Testis (tissue), 3 donors: ENCODE data around the gene HTT. TPM values are rescaled to one million over a fixed set of nuclear protein-coding genes. Genes with fewer than 3 reads are reported as not detected.

Experiments used
- DNase-seq: peaks from one replicate; pipeline ENCODE4 v3.0.0-alpha.2; 2019
- H3K27ac ChIP-seq, 2 donors: fragments of 200-600 bp; sonication (generic); one replicate each; pipeline ENCODE4 v1.5.1; 2019
- H3K27me3 ChIP-seq: fragments of 200-600 bp; sonication (generic); one replicate; pipeline ENCODE4 v1.5.1; 2019
- H3K36me3 ChIP-seq: fragments of 200-600 bp; sonication (generic); one replicate; pipeline ENCODE4 v1.5.1; 2017; ENCODE audit warnings: low read depth; ENCODE audit errors: missing control alignments
- H3K4me1 ChIP-seq: fragments of 200-600 bp; sonication (generic); one replicate; pipeline ENCODE4 v1.5.1; 2019
- H3K4me3 ChIP-seq, 2 donors: fragments of 200-600 bp; sonication (generic); one replicate each; pipeline ENCODE4 v1.5.1; 2017 to 2019
- H3K9me3 ChIP-seq: fragments of 200-600 bp; sonication (generic); one replicate; pipeline ENCODE4 v1.5.1; 2017
- CTCF ChIP-seq, 3 experiments: fragments of 450-650 bp in 2 of 3; fragments of 200-600 bp in 1 of 3; sonication (generic) in 1 of 3; IDR thresholded peaks; one replicate each; pipeline ENCODE4 v1.5.1; 2016 to 2019; ENCODE audit warnings: antibody characterized with exemption in 3 of 3, mild to moderate bottlenecking in 2 of 3, moderate library complexity in 1 of 3
- POLR2A ChIP-seq: fragments of 450-650 bp; IDR thresholded peaks from one replicate; pipeline ENCODE4 v1.6.1; 2017; ENCODE audit warnings: antibody characterized with exemption, mild to moderate bottlenecking, moderate library complexity
- WGBS, 2 donors: methylation state at CpG; one replicate each; pipeline ENCODE4 v1.1.5; 2018; 5-methylcytosine and 5-hydroxymethylcytosine counted together
- intact Hi-C: fragments of 100-400 bp; cut with DNase I; formaldehyde crosslinking; loops from one replicate; pipeline ENCODE4 v1.15.1; 2023; ENCODE audit warnings: low total_unique reads
- polyA plus RNA-seq: library from polyadenylated mRNA; stranded (reverse); fragments of 350-450 nt; fragmentation: Illumina TruSeq; extraction: RNeasy Lipid Tissue Mini Kit (QIAGEN cat#74804); gene quantifications from one replicate; pipeline ENCODE4 v1.2.3, GENCODE V29; 2014; ENCODE audit warnings: low read depth, low replicate concordance; ENCODE audit not compliant: insufficient read depth
- total RNA-seq, 2 donors: library from RNA; depleted of rRNA; stranded (reverse); fragments of >200 nt; gene quantifications; one replicate each; pipeline ENCODE4 v1.2.3, GENCODE V29; 2016

The HTT gene
- total and polyA plus RNA-seq, 3 donors from 2014 or later, result 45.2 to 168 (median 146) TPM

- Histone ChIP-seq H3K27ac (no peak overlapping the region), H3K36me3 (no peaks in the 10 kb centered on the region), H3K4me3 (no peak overlapping the region), H3K27me3 (no peaks in the 10 kb centered on the region), H3K9me3 (no peaks in the 10 kb centered on the region), H3K4me1 (no peaks in the 10 kb centered on the region)
- peak; percentile 40 for DNase-seq
- TF ChIP-seq CTCF (IDR thresholded peaks at IDR 0.05) (no peak), POLR2A (no peak)
- whole genome bisulfite sequencing, 2 donors, result 62 to 72% methylated on average over 9 of the region's 9 CpGs
- intact Hi-C loops, result no loop called here
Observed at GRCh38 chr4:3225936-3226335, 151.5 kb downstream of the HTT start.

- Histone ChIP-seq H3K4me1 (no peaks in the 10 kb centered on the region), H3K9me3 (no peaks in the 10 kb centered on the region), H3K36me3 (no peaks in the 10 kb centered on the region), H3K27ac (no peak overlapping the region), H3K4me3 (no peak overlapping the region), H3K27me3 (no peaks in the 10 kb centered on the region)
- DNase-seq, result no peak
- TF ChIP-seq CTCF (IDR thresholded peaks at IDR 0.05) (no peak), POLR2A (no peak)
- intact Hi-C loops, result no loop called here
- whole genome bisulfite sequencing, 2 donors, result 85 to 89% methylated on average over 9 of the region's 9 CpGs
Observed at GRCh38 chr4:3226467-3226866, 152.0 kb downstream of the HTT start.

GRCh38 chr4:3226944-3227343 is 152.5 kb downstream of the HTT start:
- Histone ChIP-seq H3K4me1 (no peaks in the 10 kb centered on the region), H3K9me3 (no peaks in the 10 kb centered on the region), H3K36me3 (no peaks in the 10 kb centered on the region), H3K27ac (no peak overlapping the region), H3K27me3 (no peaks in the 10 kb centered on the region), H3K4me3 (no peak overlapping the region)
- DNase-seq, result no peak
- intact Hi-C loops, result no loop called here
- 89 to 96% methylated on average over 6 of the region's 6 CpGs for WGBS, 2 donors
- TF ChIP-seq CTCF (IDR thresholded peaks at IDR 0.05), result no peak
- no peak for TF ChIP-seq POLR2A

- 86 to 90% methylated on average over 22 to 23 of the region's 23 CpGs for WGBS, 2 donors
- Histone ChIP-seq H3K27ac (no peak overlapping the region), H3K9me3 (no peaks in the 10 kb centered on the region), H3K4me3 (no peak overlapping the region), H3K36me3 (no peaks in the 10 kb centered on the region), H3K4me1 (no peaks in the 10 kb centered on the region), H3K27me3 (no peaks in the 10 kb centered on the region)
- TF ChIP-seq POLR2A, result no peak
- intact Hi-C loops, result no loop called here
- DNase-seq, result no peak
Observed at GRCh38 chr4:3227878-3228675, 153.6 kb downstream of the HTT start.

- TF ChIP-seq CTCF (IDR thresholded peaks at IDR 0.05) (no peak), POLR2A (no peak)
- WGBS, 2 donors, result 85 to 96% methylated on average over 13 of the region's 13 CpGs
- H3K27me3 ChIP-seq, result no peaks in the 10 kb centered on the region
- no peak overlapping the region for H3K27ac ChIP-seq
- no peak overlapping the region for H3K4me3 ChIP-seq
- no peaks in the 10 kb centered on the region for H3K9me3 ChIP-seq
- no peaks in the 10 kb centered on the region for H3K36me3 ChIP-seq
- DNase-seq, result no peak
- intact Hi-C loops, result no loop called here
- no peaks in the 10 kb centered on the region for H3K4me1 ChIP-seq
Observed at GRCh38 chr4:3228881-3229280, 154.4 kb downstream of the HTT start.
